B cell (primary cell): ENCODE data around the gene NAA15. TPM values are rescaled to one million over a fixed set of nuclear protein-coding genes. Genes with fewer than 3 reads are reported as not detected.

Experiments
- ATAC-seq: fragments of 200-7000 bp; cut with Tn5 transposase; one replicate; pipeline ENCODE4 v1.10.0; 2021; ENCODE audit warnings: low read depth, mild to moderate bottlenecking, moderate number of reproducible peaks, moderate library complexity
- CTCF ChIA-PET: fragments of 350-600 bp; sonication (Branson Sonifier 250); formaldehyde crosslinking; loops from one replicate; lab custom pipeline; 2021; ENCODE audit warnings: antibody characterized with exemption, inconsistent platforms; lab: Charles Lee
- POLR2A ChIA-PET: fragments of 350-600 bp; sonication (Branson Sonifier 250); formaldehyde crosslinking; loops from one replicate; lab custom pipeline; 2021; ENCODE audit warnings: antibody characterized with exemption; lab: Charles Lee
- DNase-seq: peaks from one replicate; pipeline ENCODE4 v3.0.0; 2013
- H2AFZ ChIP-seq: 2 replicates; pipeline ENCODE4 v1.6.1; 2012; ENCODE audit warnings: mild to moderate bottlenecking, low read depth, low read length; ENCODE audit not compliant: insufficient read depth, poor library complexity, severe bottlenecking
- H3K27ac ChIP-seq, 2 donors: 1 replicate in 1 of 2; 2 replicates in 1 of 2; pipeline ENCODE4 v1.5.1; 2012 to 2013; ENCODE audit warnings: low read length in 2 of 2, mild to moderate bottlenecking in 2 of 2, moderate library complexity in 1 of 2
- H3K27me3 ChIP-seq, 4 experiments: fragments of 200-600 bp in 1 of 4; sonication (generic) in 1 of 4; replicated peaks in 1 of 4; 1 replicate in 2 of 4; 2 replicates in 2 of 4; pipeline versions ENCODE4 v1.6.1 to v1.7.0; 2013 to 2016; ENCODE audit warnings: low read length in 3 of 4, mild to moderate bottlenecking in 2 of 4, mixed read lengths in 1 of 4, moderate library complexity in 1 of 4; ENCODE audit not compliant: insufficient read depth in 4 of 4, control insufficient read depth in 3 of 4; ENCODE audit errors: control extremely low read depth in 1 of 4
- H3K36me3 ChIP-seq, 2 experiments: replicated peaks in 1 of 2; 1 replicate in 1 of 2; 2 replicates in 1 of 2; pipeline versions ENCODE4 v1.6.1 to v1.7.1; 2013; ENCODE audit warnings: low read length in 1 of 2; ENCODE audit not compliant: insufficient read depth in 2 of 2, control insufficient read depth in 1 of 2; ENCODE audit errors: control extremely low read depth in 1 of 2, extremely low read depth in 1 of 2
- H3K4me1 ChIP-seq, 2 donors: fragments of 200-600 bp in 1 of 2; sonication (generic) in 1 of 2; 1 replicate in 1 of 2; 2 replicates in 1 of 2; pipeline versions ENCODE4 v1.5.1 to v1.6.1; 2013 to 2017; ENCODE audit warnings: low read length in 2 of 2; ENCODE audit not compliant: control insufficient read depth in 2 of 2, insufficient read depth in 2 of 2
- H3K4me2 ChIP-seq: replicated peaks from 2 replicates; pipeline ENCODE3; 2012; ENCODE audit warnings: mild to moderate bottlenecking, low read depth, low read length; ENCODE audit not compliant: poor library complexity, severe bottlenecking
- H3K4me3 ChIP-seq, 5 experiments: fragments of 200-600 bp in 1 of 5; sonication (generic) in 1 of 5; 1 replicate in 3 of 5; 2 replicates in 2 of 5; pipeline versions ENCODE4 v1.5.1 to v1.7.0; 2011 to 2016; ENCODE audit warnings: low read length in 4 of 5, mild to moderate bottlenecking in 4 of 5, low read depth in 2 of 5, control low read depth in 1 of 5, moderate library complexity in 1 of 5; ENCODE audit not compliant: insufficient read depth in 1 of 5; ENCODE audit errors: control extremely low read depth in 1 of 5, extremely low read depth in 1 of 5
- H3K79me2 ChIP-seq: fragments of 200-600 bp; sonication (generic); one replicate; pipeline ENCODE4 v1.6.0; 2016; ENCODE audit warnings: low read length; ENCODE audit not compliant: control insufficient read depth, insufficient read depth
- H3K9ac ChIP-seq: fragments of 200-600 bp; sonication (generic); 2 replicates; pipeline ENCODE4 v1.6.1; 2017; ENCODE audit warnings: mild to moderate bottlenecking, low read length, moderate library complexity
- H3K9me3 ChIP-seq, 3 donors: one replicate each; pipeline versions ENCODE4 v1.6.1 to v1.7.1; 2013; ENCODE audit warnings: low read length in 2 of 3; ENCODE audit not compliant: control insufficient read depth in 2 of 3, insufficient read depth in 1 of 3; ENCODE audit errors: control extremely low read depth in 1 of 3
- H4K20me1 ChIP-seq: 2 replicates; pipeline ENCODE4 v1.6.0; 2012; ENCODE audit warnings: mild to moderate bottlenecking, low read length; ENCODE audit not compliant: insufficient read depth, control insufficient read depth, poor library complexity, severe bottlenecking
- H3K27ac Mint-ChIP-seq: one replicate; pipeline ENCODE4 v1.8.0; 2021; ENCODE audit warnings: mixed read lengths
- H3K27me3 Mint-ChIP-seq: one replicate; pipeline ENCODE4 v1.8.0; 2021; ENCODE audit warnings: mixed read lengths
- H3K4me1 Mint-ChIP-seq: one replicate; pipeline ENCODE4 v1.8.0; 2021; ENCODE audit warnings: mixed read lengths
- H3K4me3 Mint-ChIP-seq: one replicate; pipeline ENCODE4 v1.8.0; 2021; ENCODE audit warnings: mixed read lengths
- H3K9me3 Mint-ChIP-seq: one replicate; pipeline ENCODE4 v1.8.0; 2022; ENCODE audit warnings: mixed read lengths; ENCODE audit not compliant: insufficient read depth
- EZH2 ChIP-seq: IDR thresholded peaks from 2 replicates; pipeline ENCODE4 v1.6.1; 2012; ENCODE audit warnings: borderline replicate concordance, low read depth, mild to moderate bottlenecking, moderate library complexity, low read length; ENCODE audit not compliant: insufficient read depth, poor library complexity, severe bottlenecking
- WGBS: methylation state at CpG from one replicate; pipeline ENCODE4 v1.1.5; 2013; ENCODE audit warnings: missing lambda C conversion rate; ENCODE audit not compliant: insufficient coverage; 5-methylcytosine and 5-hydroxymethylcytosine counted together
- intact Hi-C: fragments of 100-400 bp; cut with micrococcal nuclease; formaldehyde crosslinking; loops from one replicate; pipeline ENCODE4 v1.10.0; 2022
- polyA plus RNA-seq: library from polyadenylated mRNA; depleted of rRNA; stranded (reverse); fragments of >200 nt; gene quantifications from 2 replicates; pipeline ENCODE4 v1.2.3, GENCODE V29; 2012
- total RNA-seq, 2 donors: library from RNA; stranded (reverse); fragments of 120-200 nt in 1 of 2; gene quantifications; 1 replicate in 1 of 2; 2 replicates in 1 of 2; pipeline versions ENCODE4 v1.2.3 to v1.2.4, GENCODE V29; 2013 to 2022
- TF ChIP-seq, protein P1 (sequence below): fragments of 200-600 bp; IDR thresholded peaks from one replicate; pipeline ENCODE4 v1.8.0; 2022; ENCODE audit warnings: antibody characterized with exemption, mild to moderate bottlenecking

NAA15 gene
- total and polyA plus RNA-seq, 2 donors (not counting 1 experiment from before 2014, with no cell fraction given): 10.0 to 56.7 TPM

DNA sequence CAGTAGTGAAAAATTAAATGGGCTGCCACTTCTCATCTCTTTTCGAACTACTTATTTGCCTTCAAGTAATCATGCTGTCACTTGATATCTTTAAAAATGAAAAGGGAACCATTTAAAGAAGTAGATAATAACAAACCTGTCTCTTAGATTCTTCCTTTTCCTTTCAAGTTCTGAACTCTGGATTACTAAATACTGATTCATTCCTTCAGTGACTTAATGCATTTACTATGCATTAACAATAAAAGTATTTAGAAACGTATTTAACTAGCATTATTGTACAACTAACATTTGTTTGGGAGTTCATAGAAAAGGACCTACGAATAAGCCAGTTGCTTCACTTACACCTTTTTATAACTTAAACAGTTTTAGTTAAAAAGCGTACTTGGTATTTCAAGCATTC, 91.5 kb downstream of the NAA15 start:
- no peaks in the 10 kb centered on the region for H3K4me1 ChIP-seq
- H3K9me3 Mint-ChIP-seq: no peaks in the 10 kb centered on the region
- no peak overlapping the region for H3K9ac ChIP-seq
- H3K4me3 Mint-ChIP-seq: no peak overlapping the region
- H3K27ac Mint-ChIP-seq: no peak overlapping the region
- intact Hi-C loops: no loop called here
- no peaks in the 10 kb centered on the region for H3K27me3 Mint-ChIP-seq
- POLR2A ChIA-PET: no interaction called here
- WGBS: no CpG with 5 or more reads among the region's 4 CpGs
- H3K9me3 ChIP-seq: no peaks in the 10 kb centered on the region
- H3K36me3 ChIP-seq: peaks cover 0 to 9% of the 10 kb centered on the region in 2 experiments
- ATAC-seq: no peak
- no peaks in the 10 kb centered on the region for H3K27me3 ChIP-seq
- H3K4me2 ChIP-seq: no peak overlapping the region
- no peak overlapping the region for H2AFZ ChIP-seq
- H3K4me3 ChIP-seq: no peak overlapping the region
- no peaks in the 10 kb centered on the region for H3K4me1 Mint-ChIP-seq
- H3K79me2 ChIP-seq: no peaks in the 10 kb centered on the region
- no peak overlapping the region for H3K27ac ChIP-seq
- no peaks in the 10 kb centered on the region for H4K20me1 ChIP-seq
- no peak for DNase-seq
- TF ChIP-seq, protein P1, sequence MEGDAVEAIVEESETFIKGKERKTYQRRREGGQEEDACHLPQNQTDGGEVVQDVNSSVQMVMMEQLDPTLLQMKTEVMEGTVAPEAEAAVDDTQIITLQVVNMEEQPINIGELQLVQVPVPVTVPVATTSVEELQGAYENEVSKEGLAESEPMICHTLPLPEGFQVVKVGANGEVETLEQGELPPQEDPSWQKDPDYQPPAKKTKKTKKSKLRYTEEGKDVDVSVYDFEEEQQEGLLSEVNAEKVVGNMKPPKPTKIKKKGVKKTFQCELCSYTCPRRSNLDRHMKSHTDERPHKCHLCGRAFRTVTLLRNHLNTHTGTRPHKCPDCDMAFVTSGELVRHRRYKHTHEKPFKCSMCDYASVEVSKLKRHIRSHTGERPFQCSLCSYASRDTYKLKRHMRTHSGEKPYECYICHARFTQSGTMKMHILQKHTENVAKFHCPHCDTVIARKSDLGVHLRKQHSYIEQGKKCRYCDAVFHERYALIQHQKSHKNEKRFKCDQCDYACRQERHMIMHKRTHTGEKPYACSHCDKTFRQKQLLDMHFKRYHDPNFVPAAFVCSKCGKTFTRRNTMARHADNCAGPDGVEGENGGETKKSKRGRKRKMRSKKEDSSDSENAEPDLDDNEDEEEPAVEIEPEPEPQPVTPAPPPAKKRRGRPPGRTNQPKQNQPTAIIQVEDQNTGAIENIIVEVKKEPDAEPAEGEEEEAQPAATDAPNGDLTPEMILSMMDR: no peak
- no peak for TF ChIP-seq EZH2
- CTCF ChIA-PET: no interaction called here

DNA sequence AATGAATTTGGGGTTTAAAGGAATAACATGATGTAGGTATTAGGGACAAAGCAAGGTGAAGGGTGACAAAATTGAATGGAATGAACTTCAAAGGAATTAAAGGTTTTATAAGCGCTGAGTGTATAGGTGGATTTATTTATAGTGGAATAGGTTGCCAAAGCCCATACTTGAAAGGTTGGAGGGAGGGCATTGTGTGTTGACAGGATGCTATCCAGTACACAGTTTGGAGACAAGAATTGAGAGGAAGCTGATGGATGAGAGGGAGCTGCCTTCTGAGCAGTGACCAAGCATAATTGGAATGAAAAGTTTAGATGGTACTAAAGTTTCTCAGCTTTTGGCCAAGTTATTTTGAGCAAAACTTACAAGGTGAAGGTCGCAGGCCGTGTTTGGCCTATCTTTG, 100.1 kb downstream of the NAA15 start:
- Mint-ChIP-seq H3K9me3 (no peaks in the 10 kb centered on the region), H3K27ac (no peak overlapping the region), H3K4me1 (no peaks in the 10 kb centered on the region), H3K27me3 (no peaks in the 10 kb centered on the region), H3K4me3 (no peak overlapping the region)
- Histone ChIP-seq H4K20me1 (no peaks in the 10 kb centered on the region), H3K9ac (no peak overlapping the region), H2AFZ (no peak overlapping the region), H3K36me3 (peaks cover 0 to 4% of the 10 kb centered on the region in 2 experiments), H3K27ac (no peak overlapping the region), H3K9me3 (no peaks in the 10 kb centered on the region), H3K4me2 (no peak overlapping the region), H3K27me3 (no peaks in the 10 kb centered on the region), H3K79me2 (no peaks in the 10 kb centered on the region), H3K4me1 (no peaks in the 10 kb centered on the region), H3K4me3 (no peak overlapping the region)
- 100% methylated on average over 3 of the region's 3 CpGs for WGBS
- TF ChIP-seq, protein P1: no peak
- no peak for TF ChIP-seq EZH2
- intact Hi-C loops: no loop called here
- ATAC-seq (no peak), DNase-seq (no peak)
- ChIA-PET CTCF (no interaction called here), POLR2A (no interaction called here)
